Loucy (cell line): ENCODE results near the gene ATP10A.

Experiments
- H2AFZ ChIP-seq: fragments of 200-600 bp; sonication (generic); 2 replicates; pipeline ENCODE4 v1.6.0; 2016; ENCODE audit warnings: antibody characterized with exemption, mild to moderate bottlenecking, low read length, moderate library complexity
- H3F3A ChIP-seq: fragments of 200-600 bp; 2 replicates; pipeline ENCODE4 v1.6.0; 2016; ENCODE audit warnings: antibody characterized with exemption, low read depth, mild to moderate bottlenecking
- H3K27me3 ChIP-seq: fragments of 200-600 bp; sonication (generic); 2 replicates; pipeline ENCODE4 v1.6.1; 2014; ENCODE audit warnings: low read length, mild to moderate bottlenecking; ENCODE audit not compliant: insufficient read depth, poor library complexity, severe bottlenecking
- H3K36me3 ChIP-seq: fragments of 200-600 bp; sonication (generic); 2 replicates; pipeline ENCODE4 v1.6.1; 2016; ENCODE audit warnings: low read length; ENCODE audit not compliant: insufficient read depth
- H3K4me1 ChIP-seq: fragments of 200-600 bp; sonication (generic); 2 replicates; pipeline ENCODE4 v1.5.1; 2014; ENCODE audit warnings: low read length, mild to moderate bottlenecking; ENCODE audit not compliant: insufficient read depth, poor library complexity, severe bottlenecking
- H3K4me2 ChIP-seq: fragments of 200-600 bp; sonication (generic); 2 replicates; pipeline ENCODE4 v1.6.0; 2014; ENCODE audit warnings: antibody characterized with exemption, low read length, low read depth, mild to moderate bottlenecking; ENCODE audit not compliant: poor library complexity, severe bottlenecking
- H3K4me3 ChIP-seq: fragments of 200-600 bp; sonication (generic); 2 replicates; pipeline ENCODE4 v1.5.1; 2014; ENCODE audit warnings: low read length, mild to moderate bottlenecking, mixed read lengths; ENCODE audit not compliant: poor library complexity, severe bottlenecking
- H3K79me2 ChIP-seq: fragments of 200-600 bp; sonication (generic); 2 replicates; pipeline ENCODE4 v1.6.1; 2014; ENCODE audit warnings: low read length; ENCODE audit not compliant: insufficient read depth
- H3K9ac ChIP-seq: fragments of 200-600 bp; sonication (generic); 2 replicates; pipeline ENCODE4 v1.6.0; 2014; ENCODE audit warnings: mild to moderate bottlenecking, low read depth, low read length, moderate library complexity; ENCODE audit not compliant: poor library complexity, severe bottlenecking
- H3K9me2 ChIP-seq: fragments of 200-600 bp; sonication (generic); replicated peaks from 2 replicates; pipeline ENCODE4 v1.6.1; 2016; ENCODE audit warnings: low read depth, low read length, mixed read lengths
- H3K9me3 ChIP-seq: fragments of 200-600 bp; sonication (generic); 2 replicates; pipeline ENCODE4 v1.6.1; 2014; ENCODE audit warnings: mild to moderate bottlenecking, antibody characterized with exemption, low read length, low read depth; ENCODE audit not compliant: insufficient read depth
- H4K20me1 ChIP-seq: fragments of 200-600 bp; sonication (generic); 2 replicates; pipeline ENCODE4 v1.6.0; 2014; ENCODE audit warnings: antibody characterized with exemption, low read length, mild to moderate bottlenecking; ENCODE audit not compliant: insufficient read depth, poor library complexity, severe bottlenecking
- CTCF ChIP-seq: fragments of 200-600 bp; sonication (generic); conservative IDR thresholded peaks from 2 replicates; pipeline ENCODE4 v1.5.1; 2014; ENCODE audit warnings: mild to moderate bottlenecking, antibody characterized with exemption, low read length
- EZH2phosphoT487 ChIP-seq: fragments of 200-600 bp; IDR thresholded peaks from 2 replicates; pipeline ENCODE4 v1.6.1; 2018; ENCODE audit warnings: antibody characterized with exemption, mild to moderate bottlenecking, moderate library complexity, borderline replicate concordance

Gene ATP10A

GRCh38 chr15:25705433-25706115, 157.6 kb downstream of the ATP10A start:
- H3K4me2 ChIP-seq, result no peak overlapping the region
- peaks cover 11% of the 10 kb centered on the region; the same call in 1 of the 2 replicates for H3K9me3 ChIP-seq
- no peaks in the 10 kb centered on the region for H3K27me3 ChIP-seq
- no peaks in the 10 kb centered on the region for H3K79me2 ChIP-seq
- H3K4me3 ChIP-seq, result no peak overlapping the region
- H3K9ac ChIP-seq, result no peak overlapping the region
- no peak overlapping the region for H2AFZ ChIP-seq
- no peak for TF ChIP-seq EZH2phosphoT487
- no peak for TF ChIP-seq CTCF
- H3K9me2 ChIP-seq, result no peaks in the 10 kb centered on the region
- H4K20me1 ChIP-seq, result no peaks in the 10 kb centered on the region
- H3K36me3 ChIP-seq, result no peaks in the 10 kb centered on the region
- no peaks in the 10 kb centered on the region for H3K4me1 ChIP-seq
- no peaks in the 10 kb centered on the region for H3F3A ChIP-seq

GRCh38 chr15:25703726-25704125, 159.4 kb downstream of the ATP10A start:
- no peak overlapping the region for H3K9ac ChIP-seq
- H3K4me2 ChIP-seq, result no peak overlapping the region
- H3K79me2 ChIP-seq, result no peaks in the 10 kb centered on the region
- H3K9me2 ChIP-seq, result no peaks in the 10 kb centered on the region
- TF ChIP-seq CTCF (no peak), EZH2phosphoT487 (no peak)
- no peaks in the 10 kb centered on the region for H3K36me3 ChIP-seq
- H3K4me1 ChIP-seq, result no peaks in the 10 kb centered on the region
- H3K4me3 ChIP-seq, result no peak overlapping the region
- peaks cover 4% of the 10 kb centered on the region; the same call in 1 of the 2 replicates for H3K9me3 ChIP-seq
- H3K27me3 ChIP-seq, result no peaks in the 10 kb centered on the region
- H4K20me1 ChIP-seq, result no peaks in the 10 kb centered on the region
- H3F3A ChIP-seq, result no peaks in the 10 kb centered on the region
- no peak overlapping the region for H2AFZ ChIP-seq

- TF ChIP-seq CTCF (no peak), EZH2phosphoT487 (no peak)
- no peaks in the 10 kb centered on the region for H3K27me3 ChIP-seq
- no peaks in the 10 kb centered on the region for H4K20me1 ChIP-seq
These were observed 161.2 kb downstream of the ATP10A start for GRCh38 chr15:25701721-25702465.

More at GRCh38 chr15:25701721-25702465, 161.2 kb downstream of the ATP10A start:
- no peaks in the 10 kb centered on the region for H3K9me2 ChIP-seq
- H3K36me3 ChIP-seq, result no peaks in the 10 kb centered on the region
- no peak overlapping the region for H3K9ac ChIP-seq
- no peak overlapping the region for H2AFZ ChIP-seq
- H3F3A ChIP-seq, result no peaks in the 10 kb centered on the region
- H3K79me2 ChIP-seq, result no peaks in the 10 kb centered on the region
- H3K9me3 ChIP-seq, result peaks cover 4% of the 10 kb centered on the region; the same call in 1 of the 2 replicates
- no peak overlapping the region for H3K4me3 ChIP-seq
- H3K4me1 ChIP-seq, result no peaks in the 10 kb centered on the region
- H3K4me2 ChIP-seq, result no peak overlapping the region
